Coronary artery (tissue), 2 donors: Measurements from ENCODE around the gene CHST11.
A peak's percentile ranks its signal among the peaks of the same experiment; 100 is the strongest.

ENCODE experiments used
- DNase-seq: peaks from one replicate; pipeline ENCODE4 v3.0.0-alpha.2; 2017; ENCODE audit warnings: low spot score
- H3K27ac ChIP-seq, 2 donors: fragments of 200-600 bp; sonication (generic); one replicate each; pipeline ENCODE4 v1.5.1; 2016 to 2019
- H3K4me3 ChIP-seq: fragments of 200-600 bp; sonication (generic); 2 replicates; pipeline ENCODE4 v1.5.1; 2016; ENCODE audit warnings: mild to moderate bottlenecking, moderate library complexity
- TF ChIP-seq, protein P1 (sequence below): fragments of 200-600 bp; sonication (generic); IDR thresholded peaks from one replicate; pipeline ENCODE4 v1.5.1; 2019; ENCODE audit warnings: antibody characterized with exemption

The CHST11 gene

DNA sequence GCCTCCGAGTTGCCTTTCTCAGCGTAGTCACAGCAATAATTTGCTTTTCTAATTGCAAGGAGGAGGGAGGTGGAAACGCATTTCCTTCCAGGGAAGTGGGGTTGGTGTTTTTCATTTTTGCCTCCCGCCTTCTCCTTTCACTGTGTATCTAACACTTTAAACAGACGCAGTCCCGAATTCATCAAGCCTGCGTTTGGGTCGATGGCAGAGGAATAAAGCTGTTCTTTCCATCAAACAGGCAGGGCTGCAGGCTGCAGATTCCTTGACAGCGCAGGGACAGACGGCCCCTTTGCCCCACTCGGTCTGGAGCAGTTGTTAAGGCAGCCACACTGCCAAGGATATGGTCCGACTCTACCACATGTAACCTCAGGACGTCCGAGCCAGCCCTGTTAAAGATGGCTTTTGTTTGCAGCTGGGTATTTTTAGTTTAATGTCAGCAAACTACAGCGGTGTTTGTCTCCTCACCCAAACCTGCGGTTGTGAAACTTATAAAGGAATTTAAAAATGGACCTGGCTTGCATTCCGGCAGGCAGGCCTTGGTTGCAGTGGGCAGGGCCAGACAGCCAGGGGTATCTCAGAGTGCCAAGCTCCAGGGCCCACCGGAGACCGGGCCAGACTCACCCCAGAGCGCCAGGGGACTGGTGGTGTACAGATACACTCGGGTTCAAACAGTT is 2.1 kb downstream of the CHST11 start:
- no peak for DNase-seq
- TF ChIP-seq, protein P1, sequence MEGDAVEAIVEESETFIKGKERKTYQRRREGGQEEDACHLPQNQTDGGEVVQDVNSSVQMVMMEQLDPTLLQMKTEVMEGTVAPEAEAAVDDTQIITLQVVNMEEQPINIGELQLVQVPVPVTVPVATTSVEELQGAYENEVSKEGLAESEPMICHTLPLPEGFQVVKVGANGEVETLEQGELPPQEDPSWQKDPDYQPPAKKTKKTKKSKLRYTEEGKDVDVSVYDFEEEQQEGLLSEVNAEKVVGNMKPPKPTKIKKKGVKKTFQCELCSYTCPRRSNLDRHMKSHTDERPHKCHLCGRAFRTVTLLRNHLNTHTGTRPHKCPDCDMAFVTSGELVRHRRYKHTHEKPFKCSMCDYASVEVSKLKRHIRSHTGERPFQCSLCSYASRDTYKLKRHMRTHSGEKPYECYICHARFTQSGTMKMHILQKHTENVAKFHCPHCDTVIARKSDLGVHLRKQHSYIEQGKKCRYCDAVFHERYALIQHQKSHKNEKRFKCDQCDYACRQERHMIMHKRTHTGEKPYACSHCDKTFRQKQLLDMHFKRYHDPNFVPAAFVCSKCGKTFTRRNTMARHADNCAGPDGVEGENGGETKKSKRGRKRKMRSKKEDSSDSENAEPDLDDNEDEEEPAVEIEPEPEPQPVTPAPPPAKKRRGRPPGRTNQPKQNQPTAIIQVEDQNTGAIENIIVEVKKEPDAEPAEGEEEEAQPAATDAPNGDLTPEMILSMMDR: no peak
- peak overlapping the region; percentile 70 to 91 for H3K27ac ChIP-seq
- peak overlapping the region; percentile 90 for H3K4me3 ChIP-seq

DNA sequence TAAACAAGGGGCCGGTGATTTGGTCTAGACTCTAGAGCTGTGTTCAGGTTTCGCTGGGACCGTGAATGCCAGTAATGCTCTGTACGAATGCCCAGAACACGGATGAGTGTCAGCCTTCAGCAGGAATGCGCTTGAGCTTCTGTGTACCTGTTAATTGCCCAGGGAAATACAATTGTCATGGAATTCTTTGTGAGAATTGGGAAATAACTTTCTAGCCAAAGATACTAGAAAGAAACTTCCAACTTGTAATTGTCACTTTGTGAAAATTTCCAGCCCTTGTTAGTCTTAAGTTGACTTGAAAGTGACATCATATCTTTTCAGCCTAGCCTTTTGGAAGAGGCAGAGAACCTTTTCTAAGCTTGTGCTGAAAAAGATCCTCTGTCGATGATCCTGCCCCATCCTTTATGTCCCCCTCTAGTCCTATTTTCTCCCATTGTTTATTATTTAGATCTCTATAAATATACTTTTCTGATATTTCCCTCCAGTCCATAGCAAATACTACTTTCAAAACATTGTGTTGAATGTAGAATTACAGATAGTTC is 2.7 kb downstream of the CHST11 start:
- peak overlapping the region; percentile 90 for H3K4me3 ChIP-seq
- TF ChIP-seq, protein P1: no peak
- DNase-seq: no peak
- peak overlapping the region; percentile 70 to 91 for H3K27ac ChIP-seq

DNA sequence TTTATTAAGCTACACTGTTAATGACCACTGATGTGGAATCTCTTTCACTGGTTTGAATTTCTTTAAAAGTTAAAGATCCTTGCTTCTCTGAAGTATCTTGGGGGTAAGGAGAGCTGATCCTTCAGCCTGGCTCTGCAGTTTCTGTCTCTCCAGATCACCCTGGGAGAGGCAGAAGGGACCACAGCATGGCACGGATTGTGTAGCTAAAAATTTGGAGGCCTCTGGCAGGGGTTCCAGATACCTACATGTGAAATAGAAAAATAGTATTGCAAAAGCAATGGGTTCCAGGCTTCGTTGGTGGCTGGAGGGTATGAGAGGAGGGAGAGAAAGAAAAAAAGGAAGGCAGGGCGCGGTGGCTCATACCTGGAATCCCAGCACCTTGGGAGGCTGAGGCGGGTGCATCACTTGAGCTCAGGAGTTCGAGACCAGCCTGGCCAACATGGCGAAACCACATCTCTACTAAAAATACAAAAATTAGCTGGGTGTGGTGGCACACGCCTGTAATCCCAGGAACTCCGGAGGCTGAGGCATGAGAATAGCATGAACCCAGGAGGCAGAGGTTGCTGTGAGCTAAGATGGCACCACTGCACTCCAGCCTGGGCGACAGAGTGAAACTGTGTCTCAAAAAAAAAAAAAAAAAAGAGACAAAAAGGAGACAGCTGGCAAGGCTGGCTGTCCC is 3.4 kb downstream of the CHST11 start:
- no peak for DNase-seq
- TF ChIP-seq, protein P1: no peak
- Histone ChIP-seq H3K27ac (peak overlapping the region; percentile 14 to 91), H3K4me3 (no peak overlapping the region)

DNA sequence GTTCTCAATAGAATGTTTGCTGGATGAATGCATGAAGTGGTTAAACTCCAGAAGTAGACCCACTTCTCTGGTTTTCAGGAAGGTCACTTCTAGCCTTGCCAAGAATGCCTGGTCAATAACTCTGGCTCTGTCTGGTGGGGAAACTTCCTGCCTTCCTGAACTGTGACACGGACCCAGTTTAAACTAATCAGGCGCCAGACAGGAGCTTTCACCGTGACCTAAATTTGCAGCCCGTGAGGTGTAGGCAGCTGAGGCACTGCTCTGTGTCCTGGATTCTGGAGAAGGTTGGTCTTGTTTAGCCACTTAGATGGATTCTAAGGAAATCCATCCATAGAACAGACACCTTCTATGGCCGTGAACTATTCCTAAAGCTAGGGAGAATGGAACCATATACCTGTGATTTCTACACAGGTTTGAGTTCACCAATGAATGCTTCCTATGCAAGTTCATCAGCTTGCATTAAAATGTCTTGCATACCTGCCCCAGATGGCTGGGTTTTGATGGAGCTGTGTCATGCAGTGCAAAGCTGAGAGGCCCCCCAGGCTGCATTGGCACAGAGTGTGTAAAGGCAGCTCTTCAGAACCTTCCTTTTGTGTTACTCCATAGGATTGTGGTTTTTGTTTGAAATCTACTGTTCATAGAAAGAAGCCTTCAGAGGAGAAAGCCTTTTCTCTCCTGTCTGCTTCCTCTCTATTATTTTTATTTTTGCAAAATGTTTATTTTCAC is 4.4 kb downstream of the CHST11 start:
- TF ChIP-seq, protein P1: no peak
- H3K27ac ChIP-seq: no peak overlapping the region
- DNase-seq: no peak
- no peak overlapping the region for H3K4me3 ChIP-seq

DNA sequence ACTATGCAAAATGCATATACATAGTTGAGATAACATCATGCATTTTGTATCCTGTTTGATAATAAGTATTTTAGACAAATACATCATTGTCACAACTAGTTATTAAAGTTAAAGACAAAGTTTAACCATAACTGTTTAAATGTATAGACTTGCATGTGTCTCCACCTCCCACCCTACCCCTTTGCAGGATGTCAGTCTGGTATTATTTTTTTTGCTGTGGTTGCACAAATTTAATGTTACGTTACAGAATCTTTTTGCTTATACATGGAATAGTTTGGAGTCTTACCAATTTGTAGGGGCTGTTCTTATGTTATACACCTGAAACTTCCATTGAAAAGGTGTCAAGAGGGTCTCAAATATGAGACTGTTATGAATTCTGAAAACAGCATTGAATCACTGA is 5.6 kb downstream of the CHST11 start:
- Histone ChIP-seq H3K4me3 (no peak overlapping the region), H3K27ac (peak overlapping the region in 1 of 2 donors; percentile 55)
- DNase-seq: no peak
- TF ChIP-seq, protein P1: no peak

DNA sequence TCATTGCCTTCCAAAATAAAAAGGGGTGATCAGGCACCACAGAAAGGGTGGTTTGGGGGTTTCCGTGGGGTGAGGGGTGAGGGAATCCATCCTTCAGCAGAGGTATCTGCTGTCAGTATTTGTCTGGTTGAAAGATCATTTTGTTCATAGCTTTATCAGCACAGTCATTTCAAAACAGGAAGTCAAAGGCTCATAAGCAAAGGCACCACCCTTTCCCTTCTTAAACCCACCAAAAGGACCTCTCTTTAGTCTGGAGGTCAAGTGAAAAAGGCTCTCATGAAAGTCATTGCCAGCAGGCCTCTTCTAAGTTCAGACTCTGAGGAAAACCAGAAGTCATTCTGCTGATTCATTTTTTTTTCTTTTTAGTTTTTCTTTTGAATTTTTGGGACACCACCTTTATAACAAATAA is 6.2 kb downstream of the CHST11 start:
- TF ChIP-seq, protein P1: no peak
- no peak overlapping the region for H3K4me3 ChIP-seq
- H3K27ac ChIP-seq: peak overlapping the region in 1 of 2 donors; percentile 55
- DNase-seq: no peak
